Measurements from ENCODE around the gene CDKL5.
"Not testable (repeated sequence)": the region's sequence is repeated elsewhere in the genome, so short reads cannot be mapped to it uniquely, and the experiment has no call there.

CDKL5 gene

GRCh38 chrX:18578546-18578945 is 153.1 kb downstream of the CDKL5 start:
- DNase-seq: no peak

- no peak for DNase-seq
Observed at GRCh38 chrX:18579495-18579894, 154.1 kb downstream of the CDKL5 start.

DNA sequence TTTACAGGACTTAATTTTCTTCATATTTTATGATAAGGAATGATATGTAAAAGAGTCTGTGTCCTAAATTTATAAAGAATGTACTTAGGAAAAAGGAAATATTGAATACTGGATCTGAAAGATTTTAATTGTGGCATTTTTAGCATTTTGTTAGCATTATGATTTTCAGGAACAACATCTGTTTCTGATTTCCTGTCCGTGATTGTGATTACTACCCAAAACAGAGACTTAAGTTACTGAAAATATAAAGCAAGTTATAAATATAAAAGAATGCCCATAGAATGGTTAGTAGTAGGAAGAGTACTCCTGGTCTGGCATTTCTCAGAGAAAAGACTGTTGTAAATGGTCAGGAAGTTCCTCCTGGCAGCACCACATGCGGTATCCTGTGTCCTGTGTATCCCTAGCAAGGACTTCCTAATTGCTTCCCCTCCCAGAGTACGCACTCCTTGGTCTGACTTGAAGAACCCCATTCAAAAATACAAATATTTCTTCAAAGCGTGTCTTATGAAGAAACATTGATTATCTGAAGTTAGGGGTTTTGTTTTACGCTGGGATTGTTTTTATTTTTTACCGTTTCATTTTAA is 157.6 kb downstream of the CDKL5 start:
- peak in 1 of 3 experiments; percentile 20 for DNase-seq

GRCh38 chrX:18589292-18589691 is 163.9 kb downstream of the CDKL5 start:
- DNase-seq: not testable (repeated sequence)

- no peak for DNase-seq
Observed at GRCh38 chrX:18591834-18592233, 166.4 kb downstream of the CDKL5 start.

- DNase-seq: no peak
Observed at GRCh38 chrX:18594079-18594478, 168.7 kb downstream of the CDKL5 start.

GRCh38 chrX:18596096-18596495 is 170.7 kb downstream of the CDKL5 start:
- DNase-seq: no peak

GRCh38 chrX:18598413-18598812 is 173.0 kb downstream of the CDKL5 start:
- DNase-seq: no peak

GRCh38 chrX:18607966-18608365 is 182.6 kb downstream of the CDKL5 start:
- DNase-seq: no peak

DNA sequence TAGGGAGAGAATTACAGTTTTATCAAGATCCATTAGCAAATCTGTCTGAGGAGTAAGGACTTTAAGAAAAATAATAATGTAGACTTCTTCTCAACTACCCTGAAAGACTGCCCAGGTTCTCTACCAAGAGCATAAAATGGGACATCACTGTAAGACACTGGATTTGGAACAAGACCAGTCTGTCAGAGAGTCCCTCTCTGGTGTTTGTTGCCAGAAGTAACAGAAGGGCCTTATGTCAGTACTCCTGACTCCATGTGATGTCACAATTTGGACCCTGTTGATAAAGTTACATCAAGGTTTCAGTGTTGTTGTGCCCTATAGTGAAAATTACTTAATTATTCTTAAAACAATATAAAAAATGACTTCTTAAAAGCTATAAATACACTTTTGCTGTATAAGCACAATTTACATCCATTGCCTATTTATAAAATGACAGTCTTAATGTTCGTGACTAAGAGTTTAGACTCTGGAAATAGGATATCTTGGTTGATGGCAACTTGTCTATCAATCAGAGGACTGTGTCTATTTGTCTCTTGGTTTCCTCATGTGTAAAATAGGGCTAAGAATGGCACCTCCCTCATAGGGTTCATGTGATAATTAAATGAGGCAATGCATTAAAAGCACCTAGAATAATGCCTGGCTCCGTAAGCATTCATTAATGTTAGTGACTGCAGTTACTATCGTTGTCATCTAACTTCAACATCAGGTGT is 188.7 kb downstream of the CDKL5 start:
- no peak for DNase-seq

DNA sequence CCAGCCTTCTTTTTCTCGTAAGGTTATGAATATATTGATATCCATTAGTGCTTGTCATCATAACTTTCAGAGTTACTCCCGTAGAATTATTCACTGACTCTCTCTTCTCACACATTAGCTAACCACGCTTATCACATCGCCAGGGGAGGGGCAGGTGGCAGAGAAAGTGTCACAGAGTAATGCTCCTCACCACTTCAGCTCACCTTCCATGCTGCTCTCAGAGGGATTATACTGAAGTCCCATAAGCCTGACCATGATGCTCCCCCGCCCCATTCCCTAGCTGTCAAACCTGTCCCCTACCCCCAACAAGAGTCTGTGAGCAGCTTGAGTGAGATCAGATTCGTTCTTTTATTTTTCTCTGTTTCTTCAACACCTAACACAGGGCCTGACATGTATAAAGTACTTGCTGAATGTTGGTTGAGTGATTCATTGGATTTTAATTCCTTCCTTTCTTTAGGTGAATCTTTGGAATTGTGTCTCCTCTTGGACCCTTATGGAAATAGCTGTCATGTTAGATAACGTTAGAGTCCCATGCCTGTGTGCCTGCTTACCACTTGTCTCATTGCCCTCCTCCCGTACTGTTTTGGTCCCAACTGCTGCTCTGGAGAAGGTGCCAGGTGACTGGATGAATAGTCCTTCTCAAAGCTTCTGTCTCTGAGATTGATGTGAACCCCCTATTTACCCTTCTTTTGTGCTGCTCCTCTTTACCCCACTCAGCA is 191.4 kb downstream of the CDKL5 start:
- no peak for DNase-seq

- DNase-seq: no peak
Observed at GRCh38 chrX:18617407-18617750, 192.0 kb downstream of the CDKL5 start.

GRCh38 chrX:18619288-18619687 is 193.9 kb downstream of the CDKL5 start:
- peak in 1 of 3 experiments; percentile 38 for DNase-seq

- no peak for DNase-seq
Observed at GRCh38 chrX:18620349-18620748, 194.9 kb downstream of the CDKL5 start.

DNA sequence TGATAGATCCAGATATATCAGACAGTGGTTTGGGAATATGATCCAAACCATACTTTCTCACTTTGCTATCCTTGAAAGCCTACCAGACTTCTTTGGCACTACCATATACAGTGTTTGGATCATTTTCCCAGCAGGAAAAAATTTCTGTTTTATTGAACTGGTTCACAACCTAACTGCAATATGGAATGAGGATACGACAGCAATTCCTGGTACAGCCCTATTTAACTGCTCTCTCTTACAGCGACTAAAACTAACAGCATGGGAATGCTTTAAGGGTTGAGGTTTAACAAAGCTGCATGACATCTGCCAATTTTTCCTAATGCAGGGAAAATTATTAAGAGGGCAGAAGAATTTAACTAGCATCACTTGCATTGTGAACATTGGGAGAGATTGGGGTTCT is 199.2 kb downstream of the CDKL5 start:
- DNase-seq: no peak

DNA sequence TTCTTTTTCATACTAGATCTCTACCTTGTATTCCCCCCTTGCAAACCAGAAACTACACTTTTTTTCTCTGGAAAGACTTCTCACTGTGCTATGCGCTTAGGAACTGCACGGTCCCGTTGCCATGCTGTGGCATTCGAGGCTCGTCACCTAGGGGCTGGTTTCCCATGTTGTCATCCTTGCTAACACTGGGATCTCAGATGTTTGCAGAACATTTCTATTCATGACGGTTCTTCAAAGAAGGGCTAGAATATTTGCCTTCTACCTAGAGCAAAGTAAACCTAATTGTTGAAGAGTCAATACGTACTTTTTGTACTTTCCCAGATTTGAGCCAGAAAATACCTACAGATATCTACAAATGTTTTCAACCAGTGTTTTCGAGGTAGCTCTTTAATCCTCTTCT is 205.5 kb downstream of the CDKL5 start:
- no peak for DNase-seq

DNA sequence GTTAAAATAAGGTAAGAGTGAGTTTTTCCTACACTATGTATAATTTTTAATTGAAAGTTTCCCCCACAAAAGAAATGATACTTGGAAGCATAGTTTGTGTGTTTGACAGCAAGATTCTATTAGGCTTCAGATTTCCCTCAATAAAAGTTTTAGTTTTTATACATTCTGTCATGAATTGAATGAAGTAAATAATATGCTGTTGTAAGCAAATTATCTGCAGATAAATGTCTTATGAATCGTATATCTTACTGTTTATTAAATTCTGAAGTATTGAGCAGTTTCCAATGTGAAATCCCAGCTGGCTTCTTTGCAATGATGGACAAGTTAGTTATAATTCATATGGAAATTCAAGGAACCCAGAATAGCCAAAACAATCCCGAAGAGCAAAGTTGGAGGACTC is 213.0 kb downstream of the CDKL5 start:
- DNase-seq: no peak

GRCh38 chrX:18639280-18639679 is 213.9 kb downstream of the CDKL5 start:
- DNase-seq: no peak

DNA sequence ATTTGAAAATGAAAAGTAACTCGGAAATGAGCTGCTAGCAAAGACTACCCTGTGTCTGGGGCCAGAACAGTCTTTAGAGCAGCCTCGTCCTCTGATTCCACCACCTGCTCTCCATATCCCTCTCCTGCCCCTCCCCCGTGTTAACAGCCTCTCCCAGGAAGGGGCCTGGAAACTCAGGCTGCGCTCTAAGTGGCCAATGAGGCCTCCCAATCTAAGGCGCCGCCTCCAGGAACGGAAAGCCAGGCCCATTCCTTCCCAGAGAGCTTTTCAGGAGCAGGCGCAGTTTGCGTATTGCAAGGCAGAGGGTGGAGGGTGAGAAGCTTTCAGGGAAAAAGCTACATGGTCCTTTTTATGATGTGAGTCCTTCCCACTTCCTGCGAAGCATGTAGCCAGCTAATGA is 215.3 kb downstream of the CDKL5 start:
- DNase-seq: peak; percentile 27 to 80 (median 45)

DNA sequence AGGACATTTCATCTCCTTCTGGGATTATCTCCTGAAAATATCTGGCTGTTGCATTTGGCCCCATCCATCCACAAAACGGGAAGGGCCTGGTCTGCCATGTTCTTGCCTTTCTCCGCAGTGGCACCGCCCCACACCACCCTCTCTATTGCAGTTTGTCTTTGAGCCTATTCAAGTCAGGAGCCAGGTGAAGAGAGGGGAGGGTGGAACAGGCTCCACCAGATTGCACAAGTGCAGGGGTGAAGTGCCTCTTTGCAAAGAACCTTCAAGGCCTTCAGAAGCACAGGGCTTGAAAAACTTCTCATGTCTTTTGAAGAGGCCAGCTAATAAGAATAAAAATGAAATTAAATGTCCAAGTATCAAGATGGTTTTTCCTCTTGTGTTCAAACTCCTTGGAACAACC is 217.8 kb downstream of the CDKL5 start:
- peak in 1 of 3 experiments; percentile 23 for DNase-seq

- no peak for DNase-seq
Observed at GRCh38 chrX:18643853-18644252, 218.4 kb downstream of the CDKL5 start.

GRCh38 chrX:18647621-18648020 is 222.2 kb downstream of the CDKL5 start:
- no peak for DNase-seq

DNA sequence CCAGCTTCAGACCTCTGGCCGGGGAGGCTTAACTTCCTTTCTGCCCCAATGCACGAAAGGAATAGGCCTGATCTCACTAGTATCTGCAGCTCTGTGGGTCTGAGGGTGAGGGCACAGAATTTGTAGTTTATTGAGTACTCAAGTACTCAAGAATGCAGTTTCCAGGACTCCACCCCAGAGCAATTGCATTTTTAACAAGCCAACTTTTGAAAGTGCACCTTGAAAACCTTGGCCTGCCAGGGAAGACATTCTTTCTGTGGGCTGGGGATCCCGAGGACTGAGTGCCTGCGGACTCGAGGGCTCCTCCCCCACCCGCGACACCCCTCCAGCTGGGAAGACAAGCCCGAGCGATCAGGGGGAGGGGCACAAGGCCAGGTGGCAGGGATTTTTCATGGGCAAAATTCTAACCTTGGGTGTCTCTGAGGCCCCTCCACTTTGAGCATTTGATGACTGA is 224.1 kb downstream of the CDKL5 start:
- peak in 1 of 3 experiments; percentile 21 for DNase-seq

DNA sequence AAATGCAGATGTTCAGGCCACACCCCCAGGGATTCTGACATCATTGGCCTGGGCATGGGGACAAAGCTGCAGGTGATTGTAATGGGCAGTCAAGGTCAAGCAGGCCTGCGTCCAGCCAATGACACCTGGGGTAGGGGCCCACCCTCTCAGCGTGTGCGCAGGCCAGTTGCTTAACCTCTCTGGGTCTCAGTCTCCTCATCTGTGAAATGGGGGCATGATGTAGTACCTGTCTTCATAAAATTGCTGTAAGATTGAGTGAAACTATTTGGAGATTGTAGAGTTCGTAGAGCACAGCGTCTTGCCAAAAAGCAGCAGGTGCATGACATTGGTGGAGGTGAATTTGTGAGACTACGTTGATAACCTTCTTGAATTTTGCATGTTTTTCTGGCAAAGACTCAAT is 225.3 kb downstream of the CDKL5 start:
- no peak for DNase-seq

Data from NCI-H1417 (cell line).